Astrocyte (in vitro differentiated cells and primary cell): ENCODE data around the gene CLIP4. TPM values are rescaled to one million over a fixed set of nuclear protein-coding genes. Genes with fewer than 3 reads are reported as not detected.

Experiments
- DNase-seq: peaks from one replicate; pipeline ENCODE4 v3.0.0-alpha.2; 2010; ENCODE audit warnings: low read depth
- FAIRE-seq: peaks from 2 replicates; lab custom pipeline; 2011; peaks lifted over from hg19 to GRCh38; lab: Jason Lieb, UNC
- H2AFZ ChIP-seq: 2 replicates; pipeline ENCODE4 v1.6.0; 2012; ENCODE audit warnings: low read depth, low read length, inconsistent platforms
- H3K27ac ChIP-seq: 2 replicates; pipeline ENCODE4 v1.5.1; 2011; ENCODE audit warnings: low read depth, low read length, inconsistent platforms
- H3K27me3 ChIP-seq: 2 replicates; pipeline ENCODE4 v1.6.0; 2011; ENCODE audit warnings: low read length, inconsistent platforms; ENCODE audit not compliant: insufficient read depth
- H3K36me3 ChIP-seq: 2 replicates; pipeline ENCODE4 v1.5.1; 2011; ENCODE audit warnings: low read length, inconsistent platforms; ENCODE audit not compliant: insufficient read depth
- H3K4me1 ChIP-seq: 2 replicates; pipeline ENCODE4 v1.5.1; 2011; ENCODE audit warnings: low read length, inconsistent platforms; ENCODE audit not compliant: insufficient read depth
- H3K4me2 ChIP-seq: 2 replicates; pipeline ENCODE4 v1.6.0; 2012; ENCODE audit warnings: low read length, inconsistent platforms
- H3K4me3 ChIP-seq: 2 replicates; pipeline ENCODE4 v1.5.1; 2011; ENCODE audit warnings: low read depth, mild to moderate bottlenecking, low read length, inconsistent platforms; ENCODE audit not compliant: insufficient read depth
- H3K79me2 ChIP-seq: 2 replicates; pipeline ENCODE4 v1.6.0; 2012; ENCODE audit warnings: mild to moderate bottlenecking, low read length, inconsistent platforms; ENCODE audit not compliant: insufficient read depth
- H3K9ac ChIP-seq: 2 replicates; pipeline ENCODE4 v1.6.0; 2012; ENCODE audit warnings: mild to moderate bottlenecking, low read length, inconsistent platforms
- H3K9me3 ChIP-seq: 2 replicates; pipeline ENCODE4 v1.5.1; 2012; ENCODE audit warnings: low read depth, mild to moderate bottlenecking, low read length, inconsistent platforms; ENCODE audit not compliant: insufficient read depth
- H4K20me1 ChIP-seq: 2 replicates; pipeline ENCODE4 v1.6.0; 2012; ENCODE audit warnings: low read length, inconsistent platforms; ENCODE audit not compliant: insufficient read depth
- H3K27ac Mint-ChIP-seq: one replicate; pipeline ENCODE4 v1.8.0; 2021; ENCODE audit warnings: mild to moderate bottlenecking, mixed read lengths; ENCODE audit not compliant: unreplicated experiment
- H3K27me3 Mint-ChIP-seq: one replicate; pipeline ENCODE4 v1.8.0; 2021; ENCODE audit warnings: low read depth, mixed read lengths; ENCODE audit not compliant: unreplicated experiment
- H3K36me3 Mint-ChIP-seq: one replicate; pipeline ENCODE4 v1.8.0; 2021; ENCODE audit warnings: low read depth, mixed read lengths; ENCODE audit not compliant: unreplicated experiment
- H3K4me1 Mint-ChIP-seq: one replicate; pipeline ENCODE4 v1.8.0; 2021; ENCODE audit warnings: low read depth, mixed read lengths; ENCODE audit not compliant: unreplicated experiment
- H3K4me3 Mint-ChIP-seq: one replicate; pipeline ENCODE4 v1.8.0; 2021; ENCODE audit warnings: mild to moderate bottlenecking, moderate library complexity, mixed read lengths; ENCODE audit not compliant: unreplicated experiment
- H3K9me3 Mint-ChIP-seq: one replicate; pipeline ENCODE4 v1.8.0; 2021; ENCODE audit warnings: mild to moderate bottlenecking, mixed read lengths; ENCODE audit not compliant: unreplicated experiment
- EZH2 ChIP-seq: IDR thresholded peaks from 2 replicates; pipeline ENCODE4 v1.6.1; 2012; ENCODE audit warnings: mild to moderate bottlenecking, low read length, inconsistent platforms; ENCODE audit not compliant: insufficient read depth
- total RNA-seq: library from RNA; stranded (reverse); gene quantifications from 2 replicates; pipeline ENCODE4 v1.2.1, GENCODE V29; 2021
- TF ChIP-seq, protein P1 (sequence below): IDR thresholded peaks from 2 replicates; pipeline ENCODE4 v1.5.1; 2011; ENCODE audit warnings: low read depth, mild to moderate bottlenecking, inconsistent platforms, low read length, moderate library complexity; ENCODE audit not compliant: insufficient read depth

Gene CLIP4
- total RNA-seq, 1 donor from 2014 or later, result 18.4 TPM

GRCh38 chr2:29235411-29235810 lies 120.2 kb downstream of the CLIP4 start:
- Mint-ChIP-seq H3K9me3 (peaks cover 4% of the 10 kb centered on the region), H3K27me3 (peaks cover 61% of the 10 kb centered on the region), H3K36me3 (no peaks in the 10 kb centered on the region), H3K4me1 (no peaks in the 10 kb centered on the region), H3K27ac (no peak overlapping the region), H3K4me3 (no peak overlapping the region)
- Histone ChIP-seq H3K79me2 (no peaks in the 10 kb centered on the region), H3K4me3 (no peak overlapping the region), H3K27me3 (peaks cover 16% of the 10 kb centered on the region), H4K20me1 (no peaks in the 10 kb centered on the region), H3K9me3 (no peaks in the 10 kb centered on the region), H3K36me3 (no peaks in the 10 kb centered on the region), H3K27ac (no peak overlapping the region), H2AFZ (no peak overlapping the region), H3K9ac (no peak overlapping the region), H3K4me1 (no peaks in the 10 kb centered on the region), H3K4me2 (no peak overlapping the region)
- TF ChIP-seq, protein P1, sequence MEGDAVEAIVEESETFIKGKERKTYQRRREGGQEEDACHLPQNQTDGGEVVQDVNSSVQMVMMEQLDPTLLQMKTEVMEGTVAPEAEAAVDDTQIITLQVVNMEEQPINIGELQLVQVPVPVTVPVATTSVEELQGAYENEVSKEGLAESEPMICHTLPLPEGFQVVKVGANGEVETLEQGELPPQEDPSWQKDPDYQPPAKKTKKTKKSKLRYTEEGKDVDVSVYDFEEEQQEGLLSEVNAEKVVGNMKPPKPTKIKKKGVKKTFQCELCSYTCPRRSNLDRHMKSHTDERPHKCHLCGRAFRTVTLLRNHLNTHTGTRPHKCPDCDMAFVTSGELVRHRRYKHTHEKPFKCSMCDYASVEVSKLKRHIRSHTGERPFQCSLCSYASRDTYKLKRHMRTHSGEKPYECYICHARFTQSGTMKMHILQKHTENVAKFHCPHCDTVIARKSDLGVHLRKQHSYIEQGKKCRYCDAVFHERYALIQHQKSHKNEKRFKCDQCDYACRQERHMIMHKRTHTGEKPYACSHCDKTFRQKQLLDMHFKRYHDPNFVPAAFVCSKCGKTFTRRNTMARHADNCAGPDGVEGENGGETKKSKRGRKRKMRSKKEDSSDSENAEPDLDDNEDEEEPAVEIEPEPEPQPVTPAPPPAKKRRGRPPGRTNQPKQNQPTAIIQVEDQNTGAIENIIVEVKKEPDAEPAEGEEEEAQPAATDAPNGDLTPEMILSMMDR, result no peak
- no peak for TF ChIP-seq EZH2
- FAIRE-seq (no peak), DNase-seq (no peak)

DNA sequence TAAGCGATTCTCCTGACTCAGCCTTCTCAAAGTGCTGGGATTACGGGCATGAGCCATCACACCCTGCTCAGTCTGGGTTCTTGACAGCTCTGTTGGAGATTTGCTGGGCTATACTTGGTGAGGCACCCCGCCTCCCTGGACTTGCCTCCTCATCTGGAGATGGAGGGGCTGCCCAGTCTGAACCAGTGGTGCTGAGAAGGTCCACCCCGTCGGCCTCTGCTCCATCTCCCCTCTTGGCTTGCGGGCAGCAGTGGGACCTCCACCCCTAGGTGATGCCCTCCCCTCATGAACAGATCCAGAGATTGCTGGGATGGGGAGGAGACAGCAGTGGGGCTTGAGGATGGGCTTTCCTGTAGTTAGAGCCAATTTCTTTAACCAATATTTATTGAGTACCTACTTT lies 120.9 kb downstream of the CLIP4 start:
- no peaks in the 10 kb centered on the region for H3K4me1 Mint-ChIP-seq
- no peaks in the 10 kb centered on the region for H3K36me3 Mint-ChIP-seq

DNA sequence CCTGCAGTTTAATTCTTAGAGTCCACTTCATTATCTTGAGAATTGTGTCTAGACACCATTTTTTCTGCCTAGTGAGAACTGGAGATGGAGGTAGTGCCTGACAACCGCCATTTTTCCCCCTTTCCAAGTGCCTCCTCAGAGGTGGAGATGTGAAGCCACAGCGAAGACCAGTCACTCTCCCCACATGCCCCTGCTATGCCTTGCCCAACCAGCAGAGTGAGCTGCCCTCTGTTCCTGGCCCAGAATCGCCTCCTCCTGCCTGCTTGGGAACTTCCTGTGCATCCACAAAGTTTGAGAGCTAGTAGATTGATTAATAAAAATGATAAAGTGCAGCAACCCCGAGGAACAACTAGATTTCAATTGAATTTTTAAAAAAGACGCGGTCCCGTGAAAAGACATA lies 123.3 kb downstream of the CLIP4 start:
- H3K4me1 ChIP-seq, result no peaks in the 10 kb centered on the region
- Mint-ChIP-seq H3K9me3 (peaks cover 4% of the 10 kb centered on the region), H3K4me1 (no peaks in the 10 kb centered on the region), H3K4me3 (no peak overlapping the region), H3K27ac (peak overlapping the region; percentile 26), H3K36me3 (no peaks in the 10 kb centered on the region), H3K27me3 (peaks cover 61% of the 10 kb centered on the region)
- H3K9ac ChIP-seq, result no peak overlapping the region
- H3K36me3 ChIP-seq, result no peaks in the 10 kb centered on the region
- DNase-seq (no peak), FAIRE-seq (no peak)
- H3K9me3 ChIP-seq, result no peaks in the 10 kb centered on the region
- no peak overlapping the region for H3K27ac ChIP-seq
- H3K27me3 ChIP-seq, result peaks cover 17% of the 10 kb centered on the region
- H2AFZ ChIP-seq, result no peak overlapping the region
- H3K4me2 ChIP-seq, result no peak overlapping the region
- no peaks in the 10 kb centered on the region for H4K20me1 ChIP-seq
- H3K4me3 ChIP-seq, result no peak overlapping the region
- no peaks in the 10 kb centered on the region for H3K79me2 ChIP-seq
- no peak for TF ChIP-seq EZH2
- TF ChIP-seq, protein P1, result peak; percentile 52

More for the DNA sequence above, 120.9 kb downstream of the CLIP4 start:
- Mint-ChIP-seq H3K27ac (no peak overlapping the region), H3K27me3 (peaks cover 65% of the 10 kb centered on the region), H3K9me3 (peaks cover 4% of the 10 kb centered on the region), H3K4me3 (no peak overlapping the region)
- H3K4me1 ChIP-seq, result no peaks in the 10 kb centered on the region
- H2AFZ ChIP-seq, result no peak overlapping the region
- DNase-seq (no peak), FAIRE-seq (no peak)
- no peak overlapping the region for H3K4me2 ChIP-seq
- no peak overlapping the region for H3K27ac ChIP-seq
- H4K20me1 ChIP-seq, result no peaks in the 10 kb centered on the region
- no peaks in the 10 kb centered on the region for H3K79me2 ChIP-seq
- H3K9me3 ChIP-seq, result no peaks in the 10 kb centered on the region
- TF ChIP-seq, protein P1, result no peak
- no peak for TF ChIP-seq EZH2
- H3K36me3 ChIP-seq, result no peaks in the 10 kb centered on the region
- no peak overlapping the region for H3K9ac ChIP-seq
- no peak overlapping the region for H3K4me3 ChIP-seq
- peaks cover 16% of the 10 kb centered on the region for H3K27me3 ChIP-seq

Other genes with a start within 250 kb of the CLIP4 start
- gene TRMT61B, start 245.1 kb upstream of the CLIP4 start, total RNA-seq, result 12.1 and 15.3 TPM in 2 replicates
- 71.9 and 83.9 TPM in 2 replicates for gene WDR43, start 220.7 kb upstream of the CLIP4 start, total RNA-seq
- 0.38 and 0.73 TPM in 2 replicates for gene TOGARAM2, start 134.1 kb upstream of the CLIP4 start, total RNA-seq
- gene PCARE, start 40.9 kb upstream of the CLIP4 start, total RNA-seq, result not detected in 2 replicates